Parathyroid adenoma (tissue), 2 donors: ENCODE data around the gene ZMYND12.

Source experiments
- H2AFZ ChIP-seq: fragments of 300-600 bp; sonication (generic); one replicate; pipeline ENCODE4 v1.7.0; 2017; ENCODE audit warnings: antibody characterized with exemption, mild to moderate bottlenecking
- H3K27ac ChIP-seq: fragments of 300-600 bp; sonication (generic); one replicate; pipeline ENCODE4 v1.7.0; 2017
- H3K27me3 ChIP-seq: fragments of 300-600 bp; sonication (generic); one replicate; pipeline ENCODE4 v1.7.0; 2017; ENCODE audit warnings: low read length; ENCODE audit not compliant: control insufficient read depth, insufficient read depth
- H3K36me3 ChIP-seq: fragments of 300-600 bp; sonication (generic); one replicate; pipeline ENCODE4 v1.7.0; 2017; ENCODE audit warnings: low read length; ENCODE audit not compliant: control insufficient read depth, insufficient read depth
- H3K4me1 ChIP-seq: fragments of 300-600 bp; sonication (generic); one replicate; pipeline ENCODE4 v1.7.0; 2017; ENCODE audit warnings: control low read depth
- H3K4me2 ChIP-seq: fragments of 300-600 bp; sonication (generic); one replicate; pipeline ENCODE4 v1.7.0; 2017; ENCODE audit warnings: low read length
- H3K4me3 ChIP-seq: fragments of 300-600 bp; sonication (generic); one replicate; pipeline ENCODE4 v1.7.0; 2017; ENCODE audit warnings: low read depth, low read length
- H3K79me2 ChIP-seq: fragments of 300-600 bp; sonication (generic); one replicate; pipeline ENCODE4 v1.7.0; 2017; ENCODE audit warnings: control low read depth
- H3K9ac ChIP-seq: fragments of 300-600 bp; sonication (generic); one replicate; pipeline ENCODE4 v1.7.0; 2017; ENCODE audit warnings: mild to moderate bottlenecking
- H3K9me3 ChIP-seq: fragments of 300-600 bp; sonication (generic); one replicate; pipeline ENCODE4 v1.7.0; 2017; ENCODE audit warnings: low read length; ENCODE audit not compliant: control insufficient read depth
- TF ChIP-seq, protein P1 (sequence below): fragments of 300-600 bp; sonication (generic); IDR thresholded peaks from one replicate; pipeline ENCODE4 v1.7.0; 2017; ENCODE audit warnings: antibody characterized with exemption, mild to moderate bottlenecking
- donor health status: primary hyperparathyroidism.

The ZMYND12 gene

DNA sequence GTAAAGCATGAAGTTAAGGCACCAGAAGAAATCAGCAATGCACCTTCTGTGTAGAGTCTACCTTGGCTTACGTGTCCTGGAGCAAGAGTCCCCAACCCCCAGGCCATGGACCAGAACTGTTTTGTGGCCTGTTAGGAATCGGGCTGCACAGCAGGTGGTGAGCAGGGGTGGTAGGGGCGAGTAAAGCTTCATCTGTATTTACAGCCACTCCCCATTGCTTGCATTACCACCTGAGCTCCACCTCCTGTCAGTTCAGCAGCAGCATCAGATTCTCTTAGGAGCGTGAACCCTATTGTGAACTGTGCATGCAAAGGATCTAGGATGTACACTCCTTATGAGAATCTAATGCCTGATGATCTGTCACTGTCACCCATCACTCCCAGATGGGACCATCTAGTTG lies 21.5 kb downstream of the ZMYND12 start:
- Histone ChIP-seq H3K9ac (no peak overlapping the region), H3K27ac (no peak overlapping the region), H3K27me3 (no peaks in the 10 kb centered on the region), H3K4me3 (no peak overlapping the region), H3K36me3 (no peaks in the 10 kb centered on the region), H3K4me2 (no peak overlapping the region), H3K9me3 (no peaks in the 10 kb centered on the region), H3K4me1 (peaks cover 23% of the 10 kb centered on the region), H2AFZ (no peak overlapping the region), H3K79me2 (no peaks in the 10 kb centered on the region)
- TF ChIP-seq, protein P1, sequence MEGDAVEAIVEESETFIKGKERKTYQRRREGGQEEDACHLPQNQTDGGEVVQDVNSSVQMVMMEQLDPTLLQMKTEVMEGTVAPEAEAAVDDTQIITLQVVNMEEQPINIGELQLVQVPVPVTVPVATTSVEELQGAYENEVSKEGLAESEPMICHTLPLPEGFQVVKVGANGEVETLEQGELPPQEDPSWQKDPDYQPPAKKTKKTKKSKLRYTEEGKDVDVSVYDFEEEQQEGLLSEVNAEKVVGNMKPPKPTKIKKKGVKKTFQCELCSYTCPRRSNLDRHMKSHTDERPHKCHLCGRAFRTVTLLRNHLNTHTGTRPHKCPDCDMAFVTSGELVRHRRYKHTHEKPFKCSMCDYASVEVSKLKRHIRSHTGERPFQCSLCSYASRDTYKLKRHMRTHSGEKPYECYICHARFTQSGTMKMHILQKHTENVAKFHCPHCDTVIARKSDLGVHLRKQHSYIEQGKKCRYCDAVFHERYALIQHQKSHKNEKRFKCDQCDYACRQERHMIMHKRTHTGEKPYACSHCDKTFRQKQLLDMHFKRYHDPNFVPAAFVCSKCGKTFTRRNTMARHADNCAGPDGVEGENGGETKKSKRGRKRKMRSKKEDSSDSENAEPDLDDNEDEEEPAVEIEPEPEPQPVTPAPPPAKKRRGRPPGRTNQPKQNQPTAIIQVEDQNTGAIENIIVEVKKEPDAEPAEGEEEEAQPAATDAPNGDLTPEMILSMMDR, result no peak

DNA sequence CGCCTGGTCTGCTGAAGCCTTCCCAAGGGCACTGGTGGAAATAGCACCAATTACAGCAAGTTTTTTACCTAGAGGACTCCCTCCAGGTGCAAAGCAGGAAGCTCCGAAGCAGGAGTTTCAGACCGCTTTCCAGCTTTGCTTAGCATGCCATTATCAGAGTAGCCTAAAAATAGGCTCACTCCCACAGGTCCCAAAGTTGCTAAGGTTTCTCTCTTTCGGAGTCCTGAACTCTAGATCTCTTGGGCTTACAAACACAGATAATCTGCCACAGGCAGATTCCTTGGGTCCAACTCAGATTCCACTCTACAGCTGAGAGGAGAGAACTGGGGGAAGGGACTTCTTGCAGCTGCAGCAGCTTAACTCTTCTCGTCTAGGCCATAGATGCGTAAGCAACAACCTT lies 22.5 kb downstream of the ZMYND12 start:
- peak overlapping the region; percentile 77 for H3K27ac ChIP-seq
- H3K4me3 ChIP-seq, result no peak overlapping the region
- H3K36me3 ChIP-seq, result no peaks in the 10 kb centered on the region
- H3K4me1 ChIP-seq, result peaks cover 23% of the 10 kb centered on the region
- peak overlapping the region; percentile 66 for H2AFZ ChIP-seq
- no peaks in the 10 kb centered on the region for H3K9me3 ChIP-seq
- H3K79me2 ChIP-seq, result no peaks in the 10 kb centered on the region
- H3K4me2 ChIP-seq, result no peak overlapping the region
- TF ChIP-seq, protein P1, result no peak
- H3K27me3 ChIP-seq, result no peaks in the 10 kb centered on the region
- no peak overlapping the region for H3K9ac ChIP-seq

DNA sequence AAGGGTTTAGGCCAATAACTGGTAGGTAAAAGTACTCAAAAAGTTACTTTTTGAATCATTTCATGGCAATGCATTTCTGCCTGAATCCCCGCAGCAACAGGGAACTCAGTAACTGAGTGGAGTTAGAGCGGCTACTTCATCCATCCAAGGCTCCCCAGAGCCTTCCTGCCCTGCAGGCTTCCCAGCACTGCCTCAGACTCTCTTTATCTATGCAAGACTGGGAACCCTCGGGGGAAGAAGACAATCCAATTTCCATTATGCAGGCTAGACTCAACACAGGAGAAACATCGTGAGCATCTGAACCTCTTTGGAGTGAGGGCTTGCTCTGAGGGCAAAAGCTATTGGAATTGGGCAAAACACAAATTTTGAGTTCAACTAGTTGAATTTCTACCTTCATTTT lies 23.1 kb downstream of the ZMYND12 start:
- H3K9ac ChIP-seq, result no peak overlapping the region
- no peak overlapping the region for H3K4me2 ChIP-seq
- no peaks in the 10 kb centered on the region for H3K9me3 ChIP-seq

DNA sequence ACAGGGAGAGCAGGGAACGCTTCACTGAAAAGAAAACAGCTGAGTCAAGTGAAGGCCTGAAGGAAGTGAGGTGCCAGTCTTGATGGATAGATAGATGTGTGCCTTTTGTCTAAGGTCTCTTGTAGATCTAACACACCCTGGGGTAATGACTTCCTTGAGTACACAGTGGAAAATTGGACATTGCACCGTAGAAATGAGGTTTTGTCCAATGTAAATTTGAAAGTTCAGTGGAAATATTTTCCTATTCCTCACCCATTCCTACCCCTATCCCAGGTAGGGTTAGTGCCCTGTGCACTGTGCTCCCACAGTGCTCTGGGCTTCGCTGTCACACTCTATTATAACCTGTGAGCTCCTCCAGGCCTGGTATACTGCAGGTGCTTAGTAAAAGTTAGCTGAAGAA lies 24.3 kb downstream of the ZMYND12 start:
- Histone ChIP-seq H3K27ac (peak overlapping the region; percentile 61), H2AFZ (no peak overlapping the region), H3K9ac (no peak overlapping the region), H3K79me2 (no peaks in the 10 kb centered on the region), H3K27me3 (no peaks in the 10 kb centered on the region), H3K4me3 (no peak overlapping the region), H3K9me3 (no peaks in the 10 kb centered on the region), H3K4me2 (peak overlapping the region; percentile 34), H3K36me3 (no peaks in the 10 kb centered on the region), H3K4me1 (peaks cover 23% of the 10 kb centered on the region)
- TF ChIP-seq, protein P1, result no peak

More for the DNA sequence above, 23.1 kb downstream of the ZMYND12 start:
- H3K4me1 ChIP-seq, result peaks cover 23% of the 10 kb centered on the region
- TF ChIP-seq, protein P1, result no peak
- H3K4me3 ChIP-seq, result no peak overlapping the region
- H3K27ac ChIP-seq, result peak overlapping the region; percentile 77
- H3K79me2 ChIP-seq, result no peaks in the 10 kb centered on the region
- H3K27me3 ChIP-seq, result no peaks in the 10 kb centered on the region
- peak overlapping the region; percentile 66 for H2AFZ ChIP-seq
- H3K36me3 ChIP-seq, result no peaks in the 10 kb centered on the region

DNA sequence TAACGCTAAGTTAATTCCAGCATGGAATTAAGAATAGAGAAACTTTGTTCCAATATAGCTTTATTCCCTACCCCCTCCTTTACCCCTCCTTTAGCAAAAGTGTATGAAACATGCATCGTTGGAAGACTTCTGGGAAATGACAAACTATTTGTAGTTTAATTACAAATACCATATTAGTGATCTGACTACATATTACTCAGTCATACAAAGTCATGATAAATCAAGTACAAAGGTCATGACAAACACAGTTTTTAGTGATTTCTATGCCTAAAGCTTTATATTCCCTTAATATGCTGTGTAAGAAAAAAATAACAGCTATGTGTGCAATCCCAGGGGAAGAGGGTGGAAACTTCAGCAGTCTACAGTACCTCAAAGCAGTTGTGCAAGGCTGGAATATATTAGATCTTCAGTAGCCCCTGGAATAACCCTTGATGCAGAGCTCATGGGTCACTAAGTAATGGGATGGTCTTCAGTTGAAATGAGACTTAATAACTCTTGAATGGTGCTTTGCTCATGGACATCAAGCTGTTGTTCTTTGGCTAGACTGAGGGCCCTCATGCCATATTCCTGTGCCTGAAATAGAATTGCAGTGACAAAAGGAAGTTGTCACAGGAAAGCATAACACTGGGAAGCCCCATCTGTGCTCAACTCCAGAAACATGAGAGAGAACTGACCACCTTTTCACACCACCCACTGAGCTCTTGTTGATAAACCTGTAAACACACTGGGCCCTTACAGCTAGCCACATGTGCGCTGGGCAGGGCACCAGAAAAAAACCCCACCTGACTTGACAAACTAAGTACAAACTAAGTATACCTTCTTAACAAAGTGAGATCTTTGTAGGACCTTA lies 25.3 kb downstream of the ZMYND12 start:
- Histone ChIP-seq H3K27me3 (no peaks in the 10 kb centered on the region), H3K9ac (no peak overlapping the region), H2AFZ (no peak overlapping the region), H3K79me2 (no peaks in the 10 kb centered on the region), H3K9me3 (no peaks in the 10 kb centered on the region), H3K27ac (peak overlapping the region; percentile 61), H3K4me1 (peaks cover 23% of the 10 kb centered on the region), H3K4me3 (no peak overlapping the region), H3K4me2 (peak overlapping the region; percentile 34), H3K36me3 (no peaks in the 10 kb centered on the region)
- TF ChIP-seq, protein P1, result no peak
